Measurements from ENCODE around the gene ENKUR. TPM values are rescaled to one million over a fixed set of nuclear protein-coding genes. Genes with fewer than 3 reads are reported as not detected.
A peak's percentile ranks its signal among the peaks of the same experiment; 100 is the strongest.

Gene ENKUR
- total and polyA plus RNA-seq, 4 donors = 0.08 to 0.15 (median 0.13) TPM

- Histone ChIP-seq H3K27me3 (ENCODE audit: control insufficient read depth in 4 of 4, insufficient read depth in 4 of 4, low read length in 3 of 4) (no peaks in the 10 kb centered on the region), H3K36me3 (ENCODE audit: control insufficient read depth in 4 of 4, insufficient read depth in 3 of 4, low read depth in 1 of 4, low read length in 3 of 4) (no peaks in the 10 kb centered on the region), H3K27ac (ENCODE audit: low read depth in 1 of 2, low read length in 2 of 2) (peak overlapping the region; percentile 39 to 62), H3K4me3 (ENCODE audit: low read depth in 1 of 3, low read length in 3 of 3) (peak overlapping the region; percentile 39 to 71 (median 41)), H3K9ac (ENCODE audit: low read depth in 1 of 2, low read length in 2 of 2) (no peak overlapping the region), H3K4me1 (ENCODE audit: control insufficient read depth in 4 of 4, insufficient read depth in 4 of 4, low read length in 3 of 4) (peaks cover 0 to 11% (median 6%) of the 10 kb centered on the region in 4 donors), H3K9me3 (ENCODE audit: control insufficient read depth in 4 of 4, low read length in 3 of 4) (no peaks in the 10 kb centered on the region)
- DNase-seq (ENCODE audit: low spot score) = no peak
- TF ChIP-seq CTCF (IDR thresholded peaks at IDR 0.05; ENCODE audit: low read depth, low read length, missing input control) = peak; percentile 32
- TF ChIP-seq ZBTB33 (IDR thresholded peaks at IDR 0.05) = no peak
- 12% methylated on average over 53 of the region's 53 CpGs for WGBS
Observed at GRCh38 chr10:24952707-24953645, 63.0 kb downstream of the ENKUR start.

GRCh38 chr10:24952143-24952706, 63.7 kb downstream of the ENKUR start, which contains the start of gene PRTFDC1:
TSS of gene PRTFDC1 (minus strand) at chr10:24952606. CDS start at chr10:24952575, 31 bp downstream.
- Histone ChIP-seq H3K9ac (ENCODE audit: low read depth in 1 of 2, low read length in 2 of 2) (no peak within 1 kb of the TSS), H3K4me3 (ENCODE audit: low read depth in 1 of 3, low read length in 3 of 3) (peak within 1 kb of the TSS; percentile 41 to 71 (median 46)), H3K36me3 (ENCODE audit: control insufficient read depth in 4 of 4, insufficient read depth in 3 of 4, low read depth in 1 of 4, low read length in 3 of 4) (no peaks in the 10 kb centered on the region), H3K27ac (ENCODE audit: low read depth in 1 of 2, low read length in 2 of 2) (peak within 1 kb of the TSS; percentile 39 to 62), H3K27me3 (ENCODE audit: control insufficient read depth in 4 of 4, insufficient read depth in 4 of 4, low read length in 3 of 4) (no peaks in the 10 kb centered on the region), H3K4me1 (ENCODE audit: control insufficient read depth in 4 of 4, insufficient read depth in 4 of 4, low read length in 3 of 4) (peaks cover 0 to 11% (median 6%) of the 10 kb centered on the region in 4 donors), H3K9me3 (ENCODE audit: control insufficient read depth in 4 of 4, low read length in 3 of 4) (no peaks in the 10 kb centered on the region)
- TF ChIP-seq RAD21 (IDR thresholded peaks at IDR 0.05) = peak in 1 of 2 donors; percentile 27
- TF ChIP-seq HNF4G (IDR thresholded peaks at IDR 0.05) = no peak
- peak; percentile 3 for TF ChIP-seq TAF1 (conservative IDR thresholded peaks at IDR 0.05)
- 5% methylated on average over 56 of the region's 56 CpGs for WGBS
- peak; percentile 50 for DNase-seq (ENCODE audit: low spot score)

- peaks cover 0 to 11% (median 6%) of the 10 kb centered on the region in 4 donors for H3K4me1 ChIP-seq (ENCODE audit: control insufficient read depth in 4 of 4, insufficient read depth in 4 of 4, low read length in 3 of 4)
- TF ChIP-seq NR2F2 (IDR thresholded peaks at IDR 0.05) = peak; percentile 34
- TF ChIP-seq RAD21 (IDR thresholded peaks at IDR 0.05) = peak in 1 of 2 donors; percentile 8
- no peak for TF ChIP-seq FOXA2 (IDR thresholded peaks at IDR 0.05)
- peak; percentile 18 for TF ChIP-seq TAF1 (conservative IDR thresholded peaks at IDR 0.05)
- TF ChIP-seq ATF3 (IDR thresholded peaks at IDR 0.05) = no peak
- TF ChIP-seq JUND (IDR thresholded peaks at IDR 0.05) = no peak
- no peak for TF ChIP-seq GABPA (IDR thresholded peaks at IDR 0.05 in 1 of 2, conservative IDR thresholded peaks at IDR 0.05 in 1 of 2)
- WGBS = 71% methylated on average over 10 of the region's 10 CpGs
- H3K27ac ChIP-seq (ENCODE audit: low read depth in 1 of 2, low read length in 2 of 2) = peak overlapping the region; percentile 39 to 62
- peak; percentile 44 for DNase-seq (ENCODE audit: low spot score)
- H3K9ac ChIP-seq (ENCODE audit: low read depth in 1 of 2, low read length in 2 of 2) = no peak overlapping the region
- H3K36me3 ChIP-seq (ENCODE audit: control insufficient read depth in 4 of 4, insufficient read depth in 3 of 4, low read depth in 1 of 4, low read length in 3 of 4) = no peaks in the 10 kb centered on the region
- H3K27me3 ChIP-seq (ENCODE audit: control insufficient read depth in 4 of 4, insufficient read depth in 4 of 4, low read length in 3 of 4) = no peaks in the 10 kb centered on the region
- H3K9me3 ChIP-seq (ENCODE audit: control insufficient read depth in 4 of 4, low read length in 3 of 4) = no peaks in the 10 kb centered on the region
- peak overlapping the region in 2 of 3 donors; percentile 46 to 71 for H3K4me3 ChIP-seq (ENCODE audit: low read depth in 1 of 3, low read length in 3 of 3)
Observed at GRCh38 chr10:24951201-24952142, 64.5 kb downstream of the ENKUR start.

All from liver (tissue), 9 donors.